NCI-H187 (cell line): ENCODE results near the gene EEPD1.
"Not testable (repeated sequence)": the region's sequence is repeated elsewhere in the genome, so short reads cannot be mapped to it uniquely, and the experiment has no call there.

Experiments
- DNase-seq, 2 experiments: peaks; one replicate each; lab custom pipeline; 2025; lab: John Stamatoyannopoulos, UW

EEPD1 gene

DNA sequence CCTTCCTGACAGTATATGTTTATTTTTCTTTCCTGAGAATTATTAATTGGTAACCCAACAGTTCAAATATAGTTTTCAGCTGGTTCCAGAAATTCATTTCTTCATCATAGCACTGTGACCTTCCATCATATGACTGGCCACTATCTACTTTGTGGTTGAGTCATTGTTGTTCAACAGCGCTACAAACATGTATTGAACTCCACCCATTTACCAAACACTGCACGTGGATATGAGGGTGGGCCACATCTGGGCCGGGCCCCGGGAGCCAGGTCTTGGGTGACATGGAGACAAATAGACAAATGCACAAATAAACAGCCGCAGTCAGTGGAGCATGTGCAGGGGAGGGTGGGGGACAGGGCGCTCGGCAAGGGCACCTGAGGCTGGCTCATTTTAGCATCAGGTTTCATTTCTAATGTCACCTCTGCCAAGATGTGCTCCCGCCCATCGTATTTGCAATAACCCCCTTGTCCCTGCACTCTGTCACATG, 24.0 kb upstream of the EEPD1 start:
- no peak for DNase-seq

DNA sequence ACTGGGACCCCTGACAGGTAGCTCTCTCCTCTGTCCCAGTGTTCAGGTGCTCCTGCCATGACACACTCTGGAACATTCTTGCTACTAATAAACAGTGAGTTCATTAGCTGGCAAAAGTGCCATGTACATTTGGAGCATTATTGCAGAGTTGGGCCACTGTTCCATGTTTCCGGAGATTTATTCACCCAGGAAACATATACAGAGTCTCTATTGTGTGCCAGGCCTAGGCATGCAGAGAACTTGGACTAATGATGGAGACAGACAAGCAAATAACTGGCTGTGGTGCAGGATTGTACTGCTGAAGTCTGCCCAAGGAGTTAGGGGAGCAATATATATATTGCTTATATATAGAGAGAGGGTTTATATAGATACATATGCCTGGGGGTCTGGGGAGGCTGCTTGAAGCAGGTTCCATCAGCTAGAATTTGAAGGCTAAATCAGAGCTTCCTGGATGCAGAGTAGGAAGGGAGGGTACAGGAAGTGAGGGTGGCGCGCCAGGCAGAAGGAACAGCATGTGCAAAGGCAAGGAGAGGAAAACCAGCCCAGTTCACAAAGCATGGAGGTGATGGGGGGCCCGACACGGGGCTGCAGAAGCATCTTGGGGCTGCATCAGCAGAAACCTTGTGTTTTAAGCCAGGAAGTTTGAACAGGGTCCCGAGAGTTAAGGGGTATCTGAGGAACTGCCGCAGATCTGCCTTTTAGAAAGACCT, 22.7 kb upstream of the EEPD1 start:
- no peak for DNase-seq

DNA sequence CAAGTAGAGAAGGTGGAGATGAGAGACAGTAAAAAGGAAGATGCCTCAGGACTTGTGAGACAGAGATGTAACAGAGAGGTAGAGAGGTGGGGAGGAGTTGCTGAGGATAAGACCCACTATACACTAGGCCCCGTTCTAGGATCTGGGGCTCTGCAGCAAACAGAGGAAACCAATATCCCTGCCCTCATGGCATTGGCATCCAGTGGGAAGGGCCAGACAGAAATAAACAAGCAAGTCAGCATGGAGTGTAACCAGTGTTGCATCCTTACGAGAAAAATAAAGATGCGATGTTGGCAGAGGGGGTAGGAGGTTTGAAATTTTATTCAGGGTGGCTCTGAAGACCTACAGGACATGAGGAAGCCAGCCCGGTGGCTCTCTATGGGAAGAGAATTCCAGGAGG, 22.0 kb upstream of the EEPD1 start:
- no peak for DNase-seq

DNA sequence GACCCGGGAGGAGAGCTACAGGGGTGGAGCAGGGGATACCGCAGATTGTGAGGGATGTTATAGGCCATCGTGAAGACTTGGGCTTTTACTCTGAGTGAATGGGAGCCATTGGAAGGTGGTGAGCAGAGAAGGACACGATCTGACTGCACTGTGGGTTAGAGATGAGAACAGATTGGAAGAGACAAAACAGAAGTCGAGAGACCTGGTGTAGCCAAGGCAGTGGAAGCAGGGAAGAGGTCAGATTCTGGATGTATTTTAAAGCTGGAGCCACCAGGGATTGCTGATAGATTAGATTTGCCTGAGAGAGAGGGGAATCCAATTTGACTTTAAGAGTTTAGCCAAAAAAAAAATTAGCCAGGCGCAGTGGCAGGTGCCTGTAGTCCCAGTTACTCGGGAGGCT, 21.6 kb upstream of the EEPD1 start:
- DNase-seq = no peak

DNA sequence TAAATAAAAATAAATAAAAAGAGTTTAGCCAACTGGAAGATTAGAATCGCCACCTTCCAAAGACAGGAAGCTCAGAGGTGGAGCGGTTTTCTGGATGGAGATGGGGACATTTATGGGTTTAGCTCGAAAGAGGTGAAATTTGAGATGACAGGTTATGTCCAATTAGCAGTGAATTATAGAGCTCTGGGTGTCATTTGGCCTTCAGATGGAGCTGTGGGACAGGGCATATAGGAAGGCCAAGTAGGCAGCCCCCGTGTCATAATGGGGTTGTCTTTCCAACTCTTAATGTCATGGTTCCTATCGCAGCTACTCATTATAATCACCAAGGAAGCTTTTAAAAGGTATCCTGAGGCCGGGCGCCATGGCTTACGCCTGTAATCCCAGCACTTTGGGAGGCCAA, 21.0 kb upstream of the EEPD1 start:
- DNase-seq = no peak

DNA sequence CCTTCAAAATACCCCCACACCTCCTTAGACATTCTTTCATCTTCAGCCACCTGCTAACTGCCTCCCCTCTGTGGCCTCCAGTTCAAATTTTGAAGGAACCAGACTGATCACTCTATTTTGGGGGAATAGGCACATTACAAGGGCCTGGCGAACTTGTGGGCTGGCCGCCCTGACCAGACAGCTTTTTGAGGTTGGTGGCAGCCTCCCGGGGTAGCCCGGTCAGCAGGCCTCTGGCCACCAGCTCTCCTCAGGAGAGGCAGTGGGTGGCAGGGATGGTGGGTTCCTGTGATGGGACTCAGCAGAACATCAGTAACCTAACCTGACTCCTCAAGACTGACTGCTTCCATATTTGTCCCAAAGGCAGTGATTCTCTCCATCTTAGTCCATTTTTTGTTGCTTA, 17.4 kb upstream of the EEPD1 start:
- DNase-seq = no peak

DNA sequence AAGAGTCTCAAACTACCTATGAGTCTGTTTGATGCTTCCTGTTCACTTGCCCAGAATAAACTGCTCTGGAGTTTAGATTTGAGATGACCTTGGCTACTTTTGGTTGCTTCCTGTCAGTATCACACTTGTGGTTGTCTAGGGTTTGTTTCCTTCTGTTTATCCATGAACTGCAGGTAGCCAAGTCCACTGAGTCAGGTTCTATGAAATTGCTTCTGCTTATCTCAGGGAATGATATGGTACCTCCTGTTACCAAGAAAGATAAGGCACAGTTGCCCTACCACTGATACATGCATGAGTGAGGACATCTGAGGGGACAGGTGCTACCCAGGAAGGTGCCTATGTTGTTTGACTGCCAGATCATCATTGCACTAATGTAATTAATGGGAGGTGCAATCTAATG, 15.8 kb upstream of the EEPD1 start:
- DNase-seq = no peak

DNA sequence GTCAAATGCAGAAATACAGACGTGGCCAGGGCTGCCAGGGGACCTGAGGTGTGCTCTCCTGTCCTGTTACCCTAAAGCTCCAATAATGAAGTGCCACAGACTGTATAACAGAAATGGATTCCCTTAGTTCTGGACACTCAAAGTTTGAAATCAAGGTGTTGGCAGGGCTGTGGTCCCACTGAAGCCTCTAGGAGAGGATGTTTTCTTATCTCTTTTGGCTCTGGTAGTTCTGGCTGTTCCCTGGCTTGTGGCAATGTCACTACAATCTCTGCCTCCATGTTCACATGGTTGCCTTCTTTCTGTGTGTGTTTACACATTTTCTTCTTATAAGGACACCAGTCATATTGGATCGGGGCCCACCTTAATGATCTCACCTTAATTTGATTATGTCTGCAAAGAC, 15.3 kb upstream of the EEPD1 start:
- no peak for DNase-seq

DNA sequence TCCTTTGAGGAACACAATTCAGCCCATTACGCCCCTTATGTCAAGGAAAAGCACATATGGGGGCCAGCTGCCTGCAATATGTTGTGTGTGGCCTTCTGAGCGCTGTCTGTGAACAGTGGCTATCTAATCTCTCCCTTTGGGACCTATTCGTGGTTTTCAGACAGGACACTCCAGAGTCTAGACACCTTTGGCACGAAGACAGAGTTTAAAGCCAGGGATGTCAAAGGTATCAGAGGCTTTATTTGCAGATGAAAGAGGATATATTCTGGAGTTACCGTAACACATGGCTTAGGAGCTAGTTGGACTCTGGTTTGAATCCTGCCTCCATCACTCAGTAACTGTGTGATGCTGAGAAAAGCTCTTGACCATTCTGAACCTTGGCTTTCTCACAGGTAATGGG, 14.8 kb upstream of the EEPD1 start:
- DNase-seq = no peak

DNA sequence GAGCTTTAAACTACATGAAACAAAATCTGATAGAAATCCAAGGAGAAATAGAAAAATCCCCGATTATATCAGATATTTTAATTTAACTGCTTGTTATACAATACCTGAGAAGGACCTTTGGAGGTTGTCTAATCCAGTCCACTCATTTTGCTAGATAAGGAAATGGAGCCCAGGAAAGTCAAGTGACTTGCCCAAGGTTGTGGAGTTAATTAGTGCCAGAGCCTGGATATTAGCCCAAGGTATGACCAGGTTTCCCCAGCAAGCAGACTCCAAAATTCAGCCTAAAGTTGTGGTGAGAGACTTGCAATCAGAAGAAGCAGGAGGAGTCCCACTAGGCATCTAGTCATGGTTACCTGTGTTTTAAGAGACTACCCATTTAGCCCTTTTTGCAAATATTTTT, 11.7 kb upstream of the EEPD1 start:
- DNase-seq = no peak

DNA sequence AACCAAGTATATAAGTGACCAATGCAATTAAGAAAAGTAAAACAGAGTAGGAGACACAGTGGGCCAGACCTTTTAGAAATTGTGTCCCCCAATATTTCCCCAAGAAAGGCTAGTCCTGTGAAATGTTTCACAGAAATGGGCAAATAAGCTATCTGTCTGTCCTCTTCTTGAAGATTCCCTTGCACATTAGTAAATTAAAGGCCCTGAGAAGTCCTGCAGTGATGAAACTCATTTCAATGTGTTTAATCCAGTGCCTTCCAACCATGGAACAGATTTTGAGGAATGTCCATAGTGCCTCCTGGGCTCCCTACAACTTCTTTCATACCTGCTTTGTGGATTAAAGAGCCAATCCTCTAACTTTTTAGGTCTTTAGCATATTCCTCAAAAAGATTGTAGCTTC, 11.2 kb upstream of the EEPD1 start:
- no peak for DNase-seq

DNA sequence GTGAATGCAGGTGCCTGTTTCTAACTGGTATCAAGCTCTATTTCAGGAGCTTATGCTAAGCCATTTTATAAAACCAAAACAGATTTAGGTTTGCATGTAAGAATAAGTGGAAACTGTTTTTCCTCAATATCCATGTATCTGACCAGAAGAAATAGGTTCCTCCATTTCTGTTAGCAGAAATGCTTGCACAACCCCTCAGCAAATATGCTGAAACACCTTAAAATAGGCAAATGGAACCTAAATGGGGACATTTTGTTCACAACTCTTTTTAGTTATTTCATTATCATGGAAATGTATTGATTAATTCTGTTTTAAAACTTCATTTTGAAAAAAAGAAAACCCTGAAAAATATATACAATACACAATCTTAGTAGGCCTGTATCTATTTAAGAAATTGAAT, 8.9 kb upstream of the EEPD1 start:
- no peak for DNase-seq

DNA sequence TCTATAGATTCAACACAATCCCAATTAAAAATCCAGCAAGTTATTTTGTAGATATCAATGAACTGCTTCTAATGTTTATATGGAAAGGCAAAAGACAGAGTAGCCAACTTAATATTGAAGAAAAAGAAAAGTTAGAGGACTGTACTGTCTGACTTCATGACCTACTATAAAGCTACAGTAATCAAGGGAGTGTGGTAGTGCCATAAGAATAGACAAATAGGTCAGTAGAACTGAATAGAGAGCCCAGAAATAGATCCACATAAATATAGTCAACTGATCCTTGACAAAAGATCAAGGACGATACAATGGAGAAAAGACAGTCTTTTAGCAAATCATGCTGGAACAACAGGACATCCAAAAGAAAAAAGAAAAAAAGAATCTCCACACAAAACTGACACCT, 7.4 kb upstream of the EEPD1 start:
- DNase-seq = no peak

DNA sequence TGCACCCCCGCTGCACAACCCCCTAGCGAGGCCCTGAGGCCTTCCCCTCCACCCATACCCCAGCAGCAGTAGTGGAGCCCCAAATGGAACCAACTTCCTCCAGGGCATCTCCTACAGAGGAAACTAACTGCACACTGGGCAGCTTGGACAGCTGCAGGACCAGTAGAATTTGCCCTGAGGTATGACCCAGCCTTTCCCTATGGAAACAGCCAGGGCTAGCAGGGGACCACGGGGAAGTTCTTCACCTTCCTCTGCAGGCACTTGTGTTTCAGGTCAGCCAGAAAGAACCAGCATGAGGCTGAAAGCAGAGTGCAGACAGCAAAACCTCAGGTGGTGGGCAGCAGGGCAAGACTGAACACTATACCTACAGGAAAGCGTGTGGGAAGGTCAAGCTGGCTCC, 5.7 kb upstream of the EEPD1 start:
- DNase-seq = no peak

DNA sequence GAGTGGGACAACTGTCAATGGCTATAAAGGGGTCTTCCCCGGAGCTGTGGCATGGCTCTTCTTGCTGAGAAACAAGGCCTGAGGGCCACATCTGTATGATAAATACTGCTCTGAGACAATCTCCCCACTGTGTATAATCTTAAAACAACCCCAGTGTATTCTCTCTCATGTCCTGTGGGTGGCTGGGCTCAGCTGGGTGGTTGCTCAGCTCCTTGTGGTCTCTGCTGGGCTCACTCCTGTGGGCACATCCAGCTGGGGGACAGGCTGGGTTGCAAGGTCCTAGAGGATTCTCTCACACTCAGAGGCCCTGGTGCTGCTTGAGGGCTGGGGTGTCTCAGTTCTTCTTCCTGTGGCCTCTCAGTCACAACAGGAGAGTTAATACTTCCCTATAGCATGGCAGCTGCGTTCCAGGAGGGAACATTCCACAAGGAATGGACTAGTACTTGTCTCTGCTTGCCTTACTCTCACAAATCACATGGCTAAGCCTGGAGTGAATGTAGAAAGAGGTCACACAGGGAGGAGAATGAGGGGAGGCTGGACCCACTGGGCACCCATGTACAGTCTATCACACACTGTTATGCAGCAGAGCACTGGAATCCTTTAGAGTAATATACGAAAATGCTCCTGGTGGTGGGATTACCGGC, 4.5 kb upstream of the EEPD1 start:
- no peak for DNase-seq

DNA sequence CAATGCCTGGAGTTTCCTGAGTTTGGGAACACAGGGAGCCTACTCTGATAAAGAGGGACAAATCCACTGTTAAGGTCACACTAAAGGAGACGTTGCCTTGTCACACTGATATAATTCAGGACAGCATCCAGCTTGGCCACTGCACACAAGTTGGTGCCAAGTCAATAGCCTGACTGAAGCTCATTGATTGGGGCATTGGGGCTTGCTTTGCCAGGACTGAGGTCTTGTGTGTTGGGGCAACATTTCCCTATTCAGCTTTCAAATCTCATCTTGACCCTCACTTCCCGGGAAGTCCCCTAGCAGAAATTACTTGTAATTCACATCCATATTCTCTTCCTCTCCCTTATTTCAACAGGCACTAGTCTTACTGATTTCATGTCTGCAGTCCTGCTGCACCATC, 3.8 kb upstream of the EEPD1 start:
- DNase-seq = not testable (repeated sequence)

DNA sequence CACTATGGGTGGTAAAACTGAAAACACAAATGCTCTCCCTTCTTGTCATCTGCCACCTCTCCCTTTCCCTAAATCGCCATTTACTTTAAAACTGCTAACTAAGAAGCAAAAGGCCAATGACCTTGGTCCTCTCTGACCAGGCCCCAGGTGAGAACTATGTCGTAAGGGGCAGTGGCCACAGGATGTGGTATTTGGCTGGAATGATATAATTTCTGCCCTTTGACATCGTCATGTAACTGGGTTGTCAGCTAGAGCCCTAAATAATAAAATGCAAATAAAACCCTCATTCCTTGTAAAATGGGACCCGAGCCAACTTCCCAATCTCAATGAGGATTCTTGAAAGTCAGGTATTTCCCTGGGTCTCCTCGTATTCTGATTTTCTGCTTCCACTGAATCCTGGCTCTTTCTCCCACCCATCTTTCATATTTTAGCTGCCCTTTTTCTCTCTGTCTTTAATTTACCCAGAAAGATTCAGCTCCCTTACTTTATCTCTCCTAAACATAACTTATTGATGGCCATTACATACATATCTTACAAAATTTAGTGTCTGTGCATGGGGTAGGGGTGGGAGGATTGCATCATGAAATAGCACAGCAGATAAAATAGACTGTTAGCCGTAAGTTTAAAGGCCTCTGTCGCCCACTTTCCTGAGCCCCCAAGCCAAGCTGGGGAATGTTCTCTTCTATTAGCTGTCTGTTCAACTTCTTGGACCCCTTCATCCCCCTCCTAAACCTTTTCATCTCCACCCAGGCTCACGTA, 3.2 kb upstream of the EEPD1 start:
- DNase-seq = no peak

DNA sequence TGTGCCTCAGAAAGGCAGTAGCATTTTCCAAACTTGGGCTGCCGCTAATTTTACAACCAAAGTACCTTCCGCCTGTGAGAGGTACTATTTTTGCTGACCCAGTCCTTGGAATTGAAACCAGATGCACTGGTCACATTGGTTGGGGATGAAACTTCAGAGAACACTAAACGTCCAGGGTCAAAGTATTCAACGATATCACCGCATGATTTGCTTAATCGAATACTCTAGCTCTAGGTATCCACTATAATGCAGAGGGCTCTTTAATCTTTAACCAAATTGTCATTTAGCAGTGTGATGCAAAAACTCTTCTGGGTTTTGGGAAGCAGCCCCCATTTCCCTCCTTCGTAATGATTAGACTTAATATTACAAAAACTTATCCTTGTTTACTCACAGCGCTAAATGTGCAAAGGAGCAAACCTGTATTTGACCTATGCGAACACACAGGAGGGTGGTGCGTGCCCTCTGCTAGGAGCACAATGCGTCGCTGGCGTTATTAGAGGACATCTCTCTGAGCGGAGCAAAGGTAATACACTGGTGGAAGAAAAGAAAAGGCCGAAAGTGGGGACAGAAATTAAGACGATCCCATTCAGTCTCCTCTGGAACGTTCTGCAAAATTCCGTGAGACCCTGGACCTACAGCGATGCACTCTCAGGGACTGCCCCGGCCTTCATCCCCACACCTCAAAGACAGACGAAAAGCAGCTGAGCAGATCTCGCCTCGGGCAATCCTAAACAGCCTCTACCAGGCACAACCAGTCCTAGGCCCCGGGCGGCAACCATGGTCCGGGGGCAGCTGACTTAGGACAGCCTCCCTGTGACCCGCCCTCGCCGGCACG, 916 bp upstream of the EEPD1 start:
- DNase-seq = no peak

DNA sequence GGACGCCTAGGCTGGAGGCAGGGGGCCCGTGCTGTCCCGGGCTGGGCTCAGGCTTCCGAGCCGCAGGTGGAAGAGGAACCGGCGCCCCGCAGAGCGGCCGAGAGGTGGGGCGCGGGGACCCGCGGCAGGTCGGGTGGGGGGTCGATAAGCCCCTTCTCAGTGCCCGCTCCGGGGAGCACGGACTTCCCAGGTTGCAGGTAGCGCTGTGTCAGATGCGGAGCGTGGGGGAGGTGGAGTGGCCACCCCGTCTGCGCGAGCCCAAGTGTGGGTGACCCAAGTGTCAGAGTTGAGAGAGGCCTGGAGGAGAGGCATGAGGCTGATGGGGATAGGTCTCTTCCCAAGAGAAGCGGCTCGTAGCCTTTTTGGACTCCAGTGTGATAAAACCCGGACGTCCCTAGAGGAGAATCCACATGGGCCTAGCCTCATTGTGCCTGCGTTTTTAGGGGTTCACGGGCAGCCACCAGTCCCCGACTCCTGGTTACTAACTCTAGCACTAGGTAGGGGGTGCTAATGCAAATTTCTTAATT, 580 bp downstream of the EEPD1 start:
- DNase-seq = no peak

DNA sequence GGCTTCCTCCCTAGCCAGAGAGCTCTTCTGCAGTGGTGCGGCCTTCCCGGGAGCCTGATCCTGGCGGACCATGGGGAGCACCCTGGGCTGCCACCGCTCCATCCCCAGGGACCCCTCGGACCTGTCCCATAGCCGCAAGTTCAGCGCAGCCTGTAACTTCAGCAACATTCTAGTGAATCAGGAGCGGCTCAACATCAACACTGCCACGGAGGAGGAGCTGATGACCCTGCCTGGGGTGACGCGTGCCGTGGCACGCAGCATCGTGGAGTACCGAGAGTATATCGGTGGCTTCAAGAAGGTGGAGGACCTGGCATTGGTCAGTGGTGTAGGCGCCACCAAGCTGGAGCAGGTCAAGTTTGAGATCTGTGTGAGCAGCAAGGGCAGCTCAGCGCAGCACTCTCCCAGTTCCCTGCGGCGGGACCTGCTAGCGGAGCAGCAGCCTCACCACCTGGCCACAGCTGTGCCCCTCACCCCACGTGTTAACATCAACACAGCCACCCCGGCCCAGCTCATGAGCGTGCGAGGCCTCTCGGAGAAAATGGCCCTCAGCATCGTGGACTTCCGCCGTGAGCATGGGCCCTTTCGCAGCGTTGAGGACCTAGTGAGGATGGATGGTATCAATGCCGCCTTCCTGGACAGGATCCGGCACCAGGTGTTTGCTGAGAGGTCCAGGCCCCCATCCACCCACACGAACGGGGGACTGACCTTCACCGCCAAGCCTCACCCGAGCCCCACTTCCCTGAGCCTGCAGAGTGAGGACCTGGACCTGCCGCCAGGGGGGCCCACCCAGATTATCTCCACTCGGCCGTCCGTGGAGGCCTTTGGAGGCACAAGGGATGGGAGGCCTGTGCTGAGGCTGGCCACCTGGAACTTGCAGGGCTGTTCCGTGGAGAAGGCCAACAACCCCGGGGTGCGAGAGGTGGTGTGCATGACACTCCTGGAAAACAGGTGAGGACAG, 1.5 kb downstream of the EEPD1 start:
- no peak for DNase-seq

DNA sequence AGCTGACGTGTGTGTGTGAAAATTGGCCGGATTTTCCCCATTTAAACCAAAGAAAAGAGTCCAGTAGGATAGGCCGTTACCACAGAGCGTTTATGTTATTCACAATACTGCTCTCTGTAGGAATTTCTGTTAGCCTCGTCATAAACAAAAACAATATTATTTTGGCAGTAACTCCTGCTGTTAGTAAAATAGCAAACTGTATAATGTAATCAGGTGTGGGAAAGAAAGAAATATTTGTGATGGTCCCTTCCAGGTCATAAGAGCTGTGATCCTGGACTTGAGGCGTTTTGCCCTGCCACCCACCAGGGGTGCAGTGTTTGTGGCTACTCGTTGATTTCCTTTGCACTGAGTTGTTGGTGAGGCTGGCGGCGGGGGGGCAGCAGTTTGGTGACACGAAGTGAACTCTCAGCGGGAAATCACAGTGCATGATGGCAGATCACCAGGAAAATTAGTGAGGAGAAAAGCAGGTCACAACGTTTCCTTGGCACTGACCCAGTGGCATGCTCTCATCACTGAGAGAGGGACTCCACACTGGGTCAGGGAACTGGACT, 2.8 kb downstream of the EEPD1 start:
- no peak for DNase-seq
